Measurements from ENCODE around the gene TRRAP.
"Not testable (repeated sequence)": the region's sequence is repeated elsewhere in the genome, so short reads cannot be mapped to it uniquely, and the experiment has no call there.

Gene TRRAP

GRCh38 chr7:98878365-98879197 is at the start of gene TRRAP:
TSS of gene TRRAP (plus strand) at chr7:98878532. CDS start at chr7:98881151, 2,619 bp downstream.
- peak; percentile 90 for DNase-seq

GRCh38 chr7:98830972-98831548 is 47.3 kb upstream of the TRRAP start:
- no peak for DNase-seq

DNA sequence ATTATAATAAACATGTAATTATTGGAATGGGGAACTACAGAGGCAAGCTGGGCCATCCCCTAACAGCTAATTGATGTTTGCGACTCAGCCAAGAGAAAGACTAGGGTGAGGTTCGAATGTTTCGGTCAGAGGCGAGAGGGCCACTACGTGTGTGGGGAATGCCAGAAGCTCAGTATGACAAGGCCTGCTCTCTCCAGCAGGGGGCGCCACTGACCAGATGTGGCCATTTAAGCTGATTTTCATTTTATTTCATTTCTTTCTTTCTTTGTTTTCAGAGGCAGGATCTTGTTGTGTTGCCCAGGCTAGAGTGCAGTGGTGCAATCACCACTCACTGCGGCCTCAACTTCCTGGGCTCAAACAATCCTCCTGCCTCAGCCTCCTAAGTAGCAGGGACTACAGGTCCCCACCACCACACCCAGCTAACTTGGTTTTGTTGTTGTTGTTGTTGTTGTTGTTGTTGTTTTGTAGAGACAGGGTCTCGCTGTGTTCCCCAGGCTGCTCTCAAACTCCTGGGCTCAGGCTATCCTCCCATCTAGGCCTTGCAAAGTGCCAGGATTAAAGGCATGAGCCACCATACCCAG is 46.6 kb upstream of the TRRAP start:
- DNase-seq, result no peak

GRCh38 chr7:98833022-98833421 is 45.3 kb upstream of the TRRAP start:
- no peak for DNase-seq

- no peak for DNase-seq
Observed at GRCh38 chr7:98834949-98835348, 43.4 kb upstream of the TRRAP start.

- no peak for DNase-seq
Observed at GRCh38 chr7:98836811-98837629, 41.3 kb upstream of the TRRAP start.

GRCh38 chr7:98837630-98837972 is 40.7 kb upstream of the TRRAP start:
- no peak for DNase-seq

DNA sequence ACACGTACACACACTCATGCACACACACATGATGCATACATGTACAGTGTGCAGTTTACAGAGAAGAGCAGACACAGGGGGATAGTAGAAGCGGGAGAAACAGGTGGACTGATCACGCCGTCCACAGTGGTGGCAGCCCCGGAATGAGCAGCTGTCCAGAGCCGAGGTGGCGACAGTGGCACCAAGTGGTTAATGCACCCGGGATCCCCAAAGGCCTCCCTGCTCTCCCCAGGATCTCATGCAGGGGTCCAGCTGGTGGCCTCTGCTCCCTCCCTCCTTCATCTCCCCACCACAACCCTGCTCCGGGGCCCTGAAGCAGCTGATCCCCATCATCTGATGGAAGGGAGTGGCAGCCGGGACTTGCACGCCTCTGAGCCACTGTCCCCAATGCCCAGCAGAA is 38.2 kb upstream of the TRRAP start:
- no peak for DNase-seq

DNA sequence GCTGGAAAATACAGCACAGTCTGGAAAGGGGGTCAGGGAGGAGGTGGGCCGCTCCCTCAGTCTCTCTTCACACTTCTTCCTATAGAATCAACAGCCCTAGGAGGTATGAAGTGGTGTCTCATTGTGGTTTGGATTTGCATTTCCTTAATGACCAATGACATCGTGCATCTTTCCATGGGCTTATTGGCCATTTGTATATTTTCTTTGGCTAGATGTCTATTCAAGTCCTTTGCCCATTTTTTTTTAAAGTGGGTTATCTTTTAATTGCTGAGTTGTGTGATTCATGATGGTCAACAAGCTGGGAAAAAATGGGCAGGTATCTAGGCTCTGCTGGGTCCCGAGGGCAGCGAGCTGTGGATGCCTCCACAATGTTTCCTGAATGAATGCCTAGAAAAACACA is 37.6 kb upstream of the TRRAP start:
- no peak for DNase-seq

DNA sequence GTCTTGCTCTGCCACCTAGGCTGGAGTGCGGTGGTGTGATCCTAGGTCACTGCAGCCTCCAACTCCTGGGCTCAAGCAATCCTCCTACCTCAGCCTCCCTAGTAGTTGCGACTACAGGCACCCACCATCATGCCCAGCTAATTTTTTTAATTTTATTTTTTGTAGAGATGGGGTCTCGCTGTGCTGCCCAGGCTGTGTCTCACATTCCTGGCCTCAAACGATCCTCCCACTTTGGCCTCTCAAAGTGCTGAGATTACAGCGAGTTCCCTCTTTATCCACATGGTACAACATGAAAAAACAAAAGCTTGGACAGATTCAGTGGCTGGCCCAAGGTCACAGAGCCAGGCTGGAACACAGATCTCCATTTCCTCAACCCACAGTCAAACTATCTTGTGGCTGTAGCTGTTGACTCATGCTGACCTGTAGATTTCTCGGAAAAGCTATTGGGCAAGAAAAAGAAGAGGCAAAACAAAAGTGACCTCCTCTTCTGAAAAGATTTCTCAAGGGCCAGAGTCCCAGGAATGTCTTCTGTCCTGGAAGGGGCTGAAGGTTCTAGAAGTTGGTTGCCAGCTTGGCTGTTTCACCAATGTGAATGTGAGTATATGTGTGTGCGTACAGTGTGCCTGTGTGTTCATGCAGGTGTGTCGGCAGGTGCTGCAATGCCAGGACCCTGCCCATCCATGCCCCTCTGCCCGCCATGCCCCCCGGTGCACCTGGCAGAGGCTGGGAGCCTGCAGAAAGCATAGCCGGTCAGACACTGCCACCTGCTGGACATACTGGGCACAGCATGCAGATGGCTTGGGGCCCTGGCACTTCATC is 36.9 kb upstream of the TRRAP start:
- peak; percentile 76 for DNase-seq

DNA sequence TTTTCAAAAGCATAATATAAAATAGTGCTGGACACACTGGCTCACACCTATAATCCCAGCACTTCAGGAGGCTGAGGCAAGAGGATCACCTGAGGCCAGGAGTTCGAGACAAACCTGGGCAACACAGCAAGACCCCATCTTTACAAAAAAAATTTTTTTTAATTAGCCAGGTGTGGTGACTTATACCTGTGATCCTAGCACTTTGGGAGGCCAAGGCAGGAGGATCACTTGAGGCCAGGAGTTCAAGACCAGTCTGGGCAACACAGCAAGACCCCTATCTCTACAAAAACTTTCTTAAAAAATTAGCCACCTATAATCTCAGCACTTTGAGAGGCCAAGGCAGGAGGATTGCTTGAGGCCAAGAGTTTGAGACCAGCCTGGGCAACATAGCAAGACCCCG is 35.8 kb upstream of the TRRAP start:
- DNase-seq, result not testable (repeated sequence)

DNA sequence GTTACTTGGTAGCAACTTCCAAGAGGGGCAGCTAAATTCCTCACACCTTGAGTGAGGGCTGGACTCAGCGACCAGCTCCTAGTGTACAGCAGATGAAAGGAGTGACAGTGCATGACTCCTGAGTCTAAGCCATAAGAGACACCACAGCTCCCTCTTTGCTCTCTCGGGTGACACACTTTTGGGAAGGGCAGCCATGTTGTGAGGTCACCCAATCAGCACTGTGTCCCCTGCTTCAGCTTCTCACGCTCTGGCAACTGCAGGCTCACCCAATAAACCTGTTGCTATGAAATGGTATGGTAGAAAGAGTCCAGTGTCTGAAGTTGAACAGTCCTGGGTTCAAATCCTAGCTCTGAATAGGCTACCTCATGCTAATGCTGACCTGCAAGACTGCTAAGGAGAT is 29.4 kb upstream of the TRRAP start:
- DNase-seq, result no peak

GRCh38 chr7:98852826-98853225 is 25.5 kb upstream of the TRRAP start:
- DNase-seq, result no peak

GRCh38 chr7:98855610-98856422 is 22.5 kb upstream of the TRRAP start:
- DNase-seq, result no peak

- DNase-seq, result no peak
Observed at GRCh38 chr7:98860071-98860470, 18.3 kb upstream of the TRRAP start.

DNA sequence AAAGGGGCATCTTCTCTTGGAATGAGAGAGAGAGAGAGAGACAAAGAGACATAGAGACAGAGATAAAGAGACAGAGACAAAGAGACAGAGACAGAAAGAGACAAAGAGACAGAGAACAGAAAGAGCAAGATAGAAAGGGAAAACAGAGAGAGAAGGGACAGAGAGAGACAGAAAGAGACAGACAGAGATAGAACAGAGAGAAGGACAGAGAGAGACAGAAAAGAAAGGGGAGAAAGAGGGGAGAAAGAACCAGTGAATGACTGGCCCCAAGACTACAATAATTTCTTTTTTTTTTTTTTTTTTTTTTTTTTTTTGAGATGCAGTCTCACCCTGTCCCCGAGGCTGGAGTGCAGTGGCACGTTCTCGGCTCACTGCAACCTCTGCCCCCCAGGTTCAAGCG is 16.1 kb upstream of the TRRAP start:
- no peak for DNase-seq

GRCh38 chr7:98862716-98863420 is 15.5 kb upstream of the TRRAP start:
- DNase-seq, result no peak

- DNase-seq, result no peak
Observed at GRCh38 chr7:98863601-98864000, 14.7 kb upstream of the TRRAP start.

- no peak for DNase-seq
Observed at GRCh38 chr7:98864731-98865453, 13.4 kb upstream of the TRRAP start.

DNA sequence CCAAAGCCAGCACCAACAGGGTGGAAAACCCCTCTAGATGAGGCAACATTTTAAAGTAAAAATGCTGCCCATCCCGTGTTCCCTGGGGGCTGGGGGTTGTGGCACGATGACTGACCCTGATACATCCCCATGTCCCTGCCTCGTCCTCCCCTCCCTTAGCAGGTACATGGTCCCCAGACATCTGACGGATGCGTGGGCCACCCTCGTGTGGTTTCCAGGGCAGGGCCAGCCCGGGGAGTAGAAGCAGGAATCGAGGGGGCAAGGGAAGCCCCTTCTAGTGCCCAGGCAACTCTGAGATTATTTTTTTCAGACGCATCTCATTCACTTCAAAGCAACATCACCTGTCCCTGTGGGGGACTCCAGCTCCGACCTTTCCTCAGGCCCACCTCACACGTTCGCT is 12.0 kb upstream of the TRRAP start:
- DNase-seq, result no peak

Measured in right forelimb (tissue), 1 donor.